ENCODE results near the gene PLCZ1. TPM values are rescaled to one million over a fixed set of nuclear protein-coding genes. Genes with fewer than 3 reads are reported as not detected.
A peak's percentile ranks its signal among the peaks of the same experiment; 100 is the strongest.

The PLCZ1 gene
- total RNA-seq, 1 donor, result 0.18 TPM

GRCh38 chr12:18723752-18724151, 14.1 kb downstream of the PLCZ1 start:
- no peak overlapping the region for H3K4me3 ChIP-seq (ENCODE audit: low read depth, low read length)
- peak; percentile 69 for DNase-seq (ENCODE audit: low read depth)
- no peak for TF ChIP-seq CTCF (IDR thresholded peaks at IDR 0.05; ENCODE audit: insufficient read depth, low read length)

- DNase-seq (ENCODE audit: low read depth), result no peak
- H3K4me3 ChIP-seq (ENCODE audit: low read depth, low read length), result no peak overlapping the region
- TF ChIP-seq CTCF (IDR thresholded peaks at IDR 0.05; ENCODE audit: insufficient read depth, low read length), result no peak
These were observed 16.4 kb downstream of the PLCZ1 start for GRCh38 chr12:18721452-18721851.

GRCh38 chr12:18720690-18721089, 17.1 kb downstream of the PLCZ1 start:
- no peak overlapping the region for H3K4me3 ChIP-seq (ENCODE audit: low read depth, low read length)
- no peak for DNase-seq (ENCODE audit: low read depth)
- TF ChIP-seq CTCF (IDR thresholded peaks at IDR 0.05; ENCODE audit: insufficient read depth, low read length), result no peak

GRCh38 chr12:18719922-18720510, 17.8 kb downstream of the PLCZ1 start:
- no peak for TF ChIP-seq CTCF (IDR thresholded peaks at IDR 0.05; ENCODE audit: insufficient read depth, low read length)
- H3K4me3 ChIP-seq (ENCODE audit: low read depth, low read length), result no peak overlapping the region
- peak; percentile 36 for DNase-seq (ENCODE audit: low read depth)

GRCh38 chr12:18718462-18718861, 19.4 kb downstream of the PLCZ1 start:
- DNase-seq (ENCODE audit: low read depth), result no peak
- H3K4me3 ChIP-seq (ENCODE audit: low read depth, low read length), result no peak overlapping the region
- TF ChIP-seq CTCF (IDR thresholded peaks at IDR 0.05; ENCODE audit: insufficient read depth, low read length), result no peak

- H3K4me3 ChIP-seq (ENCODE audit: low read depth, low read length), result no peak overlapping the region
- TF ChIP-seq CTCF (IDR thresholded peaks at IDR 0.05; ENCODE audit: insufficient read depth, low read length), result no peak
- DNase-seq (ENCODE audit: low read depth), result no peak
These were observed 21.6 kb downstream of the PLCZ1 start for GRCh38 chr12:18716236-18716635.

- DNase-seq (ENCODE audit: low read depth), result peak; percentile 38
- no peak for TF ChIP-seq CTCF (IDR thresholded peaks at IDR 0.05; ENCODE audit: insufficient read depth, low read length)
- H3K4me3 ChIP-seq (ENCODE audit: low read depth, low read length), result no peak overlapping the region
These were observed 31.0 kb downstream of the PLCZ1 start for GRCh38 chr12:18706798-18707197.

Data from fibroblast of the aortic adventitia (primary cell).